ENCODE measurements around the gene EN1.

DNA sequence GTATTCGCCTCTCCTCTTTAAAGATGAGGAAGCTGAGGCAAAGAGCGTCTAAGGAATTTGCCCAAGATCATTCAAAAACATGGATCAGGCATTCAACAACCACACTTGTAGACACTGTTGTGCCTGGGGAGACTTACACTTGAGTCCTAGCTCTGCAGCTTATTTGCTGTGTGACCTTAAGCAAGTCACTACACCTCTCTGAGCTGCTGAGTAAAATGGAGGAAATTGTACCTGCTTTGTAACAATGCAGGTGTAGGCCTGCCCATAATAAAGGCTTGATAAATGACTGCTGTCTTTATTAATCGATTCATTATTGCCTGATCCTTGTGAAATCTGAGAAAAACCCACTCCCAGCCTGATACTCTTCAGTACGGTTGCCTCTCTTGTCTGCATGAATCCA lies 30.8 kb downstream of the EN1 start:
- TF ChIP-seq POLR2A (IDR thresholded peaks at IDR 0.05; ENCODE audit: low read depth, low read length) (no peak), POLR2AphosphoS5 (IDR thresholded peaks at IDR 0.05; ENCODE audit: low read depth, low read length) (no peak), TAF1 (IDR thresholded peaks at IDR 0.05; ENCODE audit: borderline replicate concordance, low read depth, low read length) (no peak)
